HG03378 (cell line): ENCODE data around the gene KAZN.

Source experiments
- ATAC-seq: cut with Tn5 transposase; IDR thresholded peaks from one replicate; pipeline ENCODE4 v1.9.1; 2021; ENCODE audit warnings: mild to moderate bottlenecking, moderate library complexity; ENCODE audit not compliant: unreplicated experiment

KAZN gene

GRCh38 chr1:15141935-15142539 lies 543.6 kb downstream of the KAZN start:
- ATAC-seq: no peak

DNA sequence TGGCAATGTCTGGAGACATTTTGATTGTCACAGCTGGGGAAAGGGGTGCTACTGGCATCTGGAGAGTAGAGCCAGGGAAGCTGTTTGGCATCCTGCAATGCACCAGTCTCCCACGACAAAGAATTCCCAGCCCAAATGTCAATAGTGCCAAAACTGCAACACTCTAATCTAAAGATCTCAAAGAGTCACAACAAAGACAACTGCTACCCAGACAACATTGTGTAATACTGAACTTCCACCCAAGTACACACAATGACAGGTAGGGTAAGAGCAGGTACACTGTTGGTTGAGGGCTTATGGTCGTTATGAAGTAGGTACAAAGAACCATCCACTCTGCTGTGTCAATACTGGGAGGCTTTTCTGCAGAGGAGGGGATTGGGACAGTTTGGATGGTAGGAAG lies 546.8 kb downstream of the KAZN start:
- ATAC-seq: no peak

GRCh38 chr1:15146142-15146680 lies 547.7 kb downstream of the KAZN start:
- no peak for ATAC-seq

DNA sequence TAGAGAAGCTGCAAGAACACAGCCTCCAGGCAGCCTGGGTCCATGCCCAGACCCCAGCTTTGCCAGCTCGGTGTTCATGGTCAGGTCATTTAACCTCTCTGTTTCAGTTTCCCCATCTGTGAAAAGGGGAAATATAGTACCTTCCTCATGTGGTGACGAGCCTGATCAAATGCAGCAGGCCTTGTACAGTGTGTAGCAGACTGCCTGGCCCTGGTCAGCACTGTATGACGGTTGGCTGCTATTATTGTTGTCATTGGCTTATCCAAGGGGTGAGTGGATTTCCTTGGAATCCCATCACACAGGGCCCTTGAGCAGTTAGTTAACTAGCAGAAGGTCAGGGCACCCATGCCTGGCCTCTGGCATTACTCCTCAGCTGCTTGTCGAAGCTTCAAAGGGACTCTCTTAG lies 548.5 kb downstream of the KAZN start:
- ATAC-seq: no peak

- ATAC-seq: no peak
Measured at GRCh38 chr1:15148004-15148403, 549.5 kb downstream of the KAZN start.

GRCh38 chr1:15148475-15148874 lies 550.0 kb downstream of the KAZN start:
- ATAC-seq: no peak

GRCh38 chr1:15148941-15149340 lies 550.5 kb downstream of the KAZN start:
- no peak for ATAC-seq

GRCh38 chr1:15150376-15150775 lies 551.9 kb downstream of the KAZN start:
- ATAC-seq: no peak

DNA sequence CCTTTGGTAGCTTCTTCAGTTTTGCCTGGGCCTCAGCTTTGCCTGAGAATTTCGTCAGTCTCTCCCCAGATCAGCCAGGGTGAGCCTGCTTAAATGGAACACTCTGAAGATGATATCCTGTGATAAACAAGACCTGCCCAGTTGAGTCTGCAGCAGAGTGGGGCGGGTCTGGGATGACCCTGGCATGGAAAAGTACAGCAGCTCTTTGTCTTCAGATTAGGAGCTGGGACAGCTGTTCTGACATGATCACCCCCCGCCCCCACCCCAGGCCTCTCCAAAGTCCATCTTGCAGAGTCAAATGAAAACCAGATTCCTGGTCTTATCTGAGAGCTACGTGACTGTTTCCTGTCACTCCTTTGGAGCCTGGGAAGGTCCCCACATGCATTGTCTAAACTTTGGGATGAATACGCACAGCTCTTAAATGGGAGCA lies 552.9 kb downstream of the KAZN start:
- ATAC-seq: no peak

DNA sequence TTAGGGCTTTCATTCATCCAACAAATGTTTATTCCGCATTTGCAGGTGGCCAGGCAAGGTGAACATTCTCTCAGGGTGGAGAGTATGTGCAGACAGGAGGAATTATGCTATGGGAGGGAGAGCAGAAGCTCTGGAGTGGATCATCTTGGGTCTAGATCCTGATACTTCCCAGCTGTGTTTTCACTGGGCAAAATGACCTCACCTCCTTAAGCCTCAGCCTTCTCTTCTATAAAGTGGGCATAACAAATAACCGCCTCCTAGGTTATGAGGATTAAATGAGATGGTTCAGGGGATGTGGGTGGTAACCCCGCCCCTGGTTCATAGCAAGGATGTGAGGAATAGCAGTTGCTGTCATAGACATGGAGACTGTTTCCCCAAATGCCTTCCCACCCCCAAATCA lies 553.4 kb downstream of the KAZN start:
- no peak for ATAC-seq

DNA sequence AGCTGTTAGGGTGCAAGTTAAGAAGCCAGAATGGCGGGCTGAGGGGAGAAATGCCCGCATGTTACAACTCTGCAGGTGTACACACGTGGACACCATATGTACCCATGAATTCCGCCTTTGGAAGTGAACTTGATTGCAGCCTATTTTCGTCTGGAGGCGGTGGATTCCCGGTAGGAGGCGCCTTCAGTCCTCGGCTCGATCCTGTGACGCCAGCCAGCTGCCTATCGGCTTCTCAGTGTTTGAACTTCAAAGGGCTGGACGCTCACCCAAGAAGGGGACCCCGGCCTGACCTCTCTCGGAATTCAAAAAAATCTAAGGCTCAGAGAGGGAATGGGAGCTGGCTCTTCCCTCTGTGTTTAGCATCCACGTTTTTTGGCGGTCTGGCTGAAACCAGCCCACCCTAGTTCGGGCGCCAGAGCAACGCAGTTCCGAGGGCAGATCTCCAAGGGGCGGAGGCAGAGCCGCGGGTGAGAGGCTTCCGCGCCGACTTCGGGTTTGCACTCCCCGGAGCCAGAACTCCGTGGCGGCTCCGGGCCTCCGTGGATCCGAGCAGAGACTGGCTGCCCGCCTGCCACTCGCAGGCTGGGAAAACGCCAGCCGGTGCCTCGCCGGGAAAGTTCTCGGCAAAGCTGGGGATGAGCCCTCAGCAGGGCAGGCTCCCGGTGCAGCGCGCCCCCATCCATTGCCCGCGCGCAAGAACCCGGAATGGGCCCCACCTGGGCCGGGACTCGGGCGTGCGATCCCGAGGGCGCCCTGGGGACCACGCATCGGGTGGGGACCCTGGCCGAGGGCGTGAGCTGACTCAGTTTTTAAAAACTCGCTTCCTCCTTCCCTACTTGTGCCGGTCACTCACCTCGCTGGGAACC lies 554.1 kb downstream of the KAZN start:
- ATAC-seq: no peak

- no peak for ATAC-seq
Measured at GRCh38 chr1:15153184-15153841, 554.8 kb downstream of the KAZN start, which contains the start of gene TMEM51. Gene TMEM51 (plus strand): TSS chr1:15153747. CDS start chr1:15215088, 61,341 bp downstream.

GRCh38 chr1:15153842-15154479 lies 555.5 kb downstream of the KAZN start:
- no peak for ATAC-seq

- ATAC-seq: no peak
Measured at GRCh38 chr1:15154480-15155036, 556.1 kb downstream of the KAZN start.

- no peak for ATAC-seq
Measured at GRCh38 chr1:15155191-15155590, 556.7 kb downstream of the KAZN start.

GRCh38 chr1:15155888-15156741 lies 557.6 kb downstream of the KAZN start:
- ATAC-seq: no peak

DNA sequence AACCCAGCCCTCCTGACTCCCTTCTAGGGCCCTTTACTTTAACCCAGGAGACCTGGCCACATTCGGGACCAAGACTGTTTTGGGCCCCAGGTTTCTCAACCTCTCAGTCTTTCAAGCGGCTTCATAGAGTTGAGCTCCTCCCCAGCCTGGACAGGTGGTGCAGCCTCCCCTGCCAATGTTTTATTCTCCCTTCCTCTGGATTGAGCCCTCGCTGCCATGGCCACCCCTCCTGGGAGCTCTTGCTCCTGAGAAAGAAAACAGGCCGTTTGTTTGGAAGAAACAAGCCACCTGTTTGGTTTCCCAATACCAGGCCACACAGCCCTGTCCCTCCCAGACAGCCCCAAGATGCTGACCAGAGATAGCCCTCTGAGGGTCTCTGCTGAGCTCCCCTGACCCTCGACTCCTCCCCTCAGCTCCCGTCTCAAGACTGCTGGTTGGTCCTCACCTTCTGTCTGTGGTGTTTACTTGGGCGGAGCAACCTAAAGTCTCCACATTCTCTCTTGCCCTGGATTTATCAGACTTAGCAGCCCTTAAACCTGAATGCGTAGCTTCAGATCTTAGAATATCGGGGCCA lies 558.4 kb downstream of the KAZN start:
- no peak for ATAC-seq

DNA sequence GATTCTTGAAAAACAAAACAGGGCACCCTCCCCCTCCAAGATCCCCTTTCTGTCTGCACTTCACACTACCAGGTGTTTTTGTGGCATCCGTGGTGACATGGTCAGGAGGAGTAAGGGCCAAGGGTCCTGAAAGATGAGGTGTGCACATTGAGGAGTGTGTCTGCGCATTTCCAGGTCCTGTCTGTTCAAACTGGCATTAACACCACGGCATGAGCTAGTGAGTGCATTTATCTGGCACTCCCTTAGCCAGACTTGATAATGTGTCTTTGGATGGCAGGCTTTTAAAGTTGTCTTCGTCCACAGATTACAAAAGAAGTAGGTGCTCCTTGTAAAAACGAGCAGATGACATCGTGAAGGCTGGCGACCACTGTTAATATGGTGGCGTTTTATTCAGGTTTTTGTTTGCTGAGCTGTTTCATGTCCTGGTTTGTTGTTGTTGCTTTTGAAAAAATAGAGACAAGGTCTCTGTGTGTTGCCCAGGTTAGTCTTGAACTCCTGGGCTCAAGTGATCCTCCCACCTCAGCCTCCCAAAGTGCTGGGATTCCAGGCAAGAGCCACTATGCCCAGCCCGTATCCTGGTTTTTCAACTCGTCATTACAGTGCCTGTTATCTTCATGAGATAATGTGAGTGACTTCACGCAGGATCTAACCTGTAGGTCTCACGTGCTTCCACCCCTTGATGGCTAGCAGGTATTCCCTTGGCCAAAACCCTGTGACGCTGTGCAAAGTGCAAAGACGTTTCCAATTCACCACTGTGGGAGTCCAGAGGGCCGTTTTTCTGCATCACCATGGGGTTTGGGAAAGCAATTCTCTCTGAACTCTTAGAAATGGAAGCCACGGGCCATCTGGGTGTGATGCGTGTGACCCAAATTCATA lies 559.3 kb downstream of the KAZN start:
- ATAC-seq: no peak
